Effector memory CD4-positive, alpha-beta T cell (primary cell): ENCODE results near the gene XBP1.
"Not testable (repeated sequence)": the region's sequence is repeated elsewhere in the genome, so short reads cannot be mapped to it uniquely, and the experiment has no call there.

Source experiments
- DNase-seq, 3 donors: peaks; one replicate each; pipeline ENCODE4 v3.0.0-alpha.2; 2020
- H3K27ac ChIP-seq: 2 replicates; pipeline ENCODE4 v1.7.0; 2013; ENCODE audit warnings: mild to moderate bottlenecking, low read length, moderate library complexity; ENCODE audit not compliant: insufficient read depth, poor library complexity, severe bottlenecking
- H3K27me3 ChIP-seq: replicated peaks from 2 replicates; pipeline ENCODE4 v1.7.0; 2013; ENCODE audit warnings: mild to moderate bottlenecking, low read length; ENCODE audit not compliant: insufficient read depth, control insufficient read depth, poor library complexity, severe bottlenecking
- H3K36me3 ChIP-seq: 2 replicates; pipeline ENCODE4 v1.7.0; 2013; ENCODE audit warnings: mild to moderate bottlenecking, low read length, moderate library complexity; ENCODE audit not compliant: control insufficient read depth, insufficient read depth
- H3K4me1 ChIP-seq: 2 replicates; pipeline ENCODE4 v1.7.0; 2013; ENCODE audit warnings: low read length, mild to moderate bottlenecking; ENCODE audit not compliant: control insufficient read depth, insufficient read depth, poor library complexity, severe bottlenecking
- H3K4me3 ChIP-seq: 2 replicates; pipeline ENCODE4 v1.7.0; 2013; ENCODE audit warnings: low read length, low read depth, mild to moderate bottlenecking; ENCODE audit not compliant: insufficient read depth, poor library complexity, severe bottlenecking
- H3K9me3 ChIP-seq: 2 replicates; pipeline ENCODE4 v1.7.0; 2013; ENCODE audit warnings: mild to moderate bottlenecking, low read length, moderate library complexity; ENCODE audit not compliant: control insufficient read depth
- total RNA-seq, 3 donors: gene quantifications; one replicate each; lab custom pipeline; 2026; lab: John Stamatoyannopoulos, UW

Gene XBP1
- 250 to 371 (median 301) reads per million in 3 donors for total RNA-seq

DNA sequence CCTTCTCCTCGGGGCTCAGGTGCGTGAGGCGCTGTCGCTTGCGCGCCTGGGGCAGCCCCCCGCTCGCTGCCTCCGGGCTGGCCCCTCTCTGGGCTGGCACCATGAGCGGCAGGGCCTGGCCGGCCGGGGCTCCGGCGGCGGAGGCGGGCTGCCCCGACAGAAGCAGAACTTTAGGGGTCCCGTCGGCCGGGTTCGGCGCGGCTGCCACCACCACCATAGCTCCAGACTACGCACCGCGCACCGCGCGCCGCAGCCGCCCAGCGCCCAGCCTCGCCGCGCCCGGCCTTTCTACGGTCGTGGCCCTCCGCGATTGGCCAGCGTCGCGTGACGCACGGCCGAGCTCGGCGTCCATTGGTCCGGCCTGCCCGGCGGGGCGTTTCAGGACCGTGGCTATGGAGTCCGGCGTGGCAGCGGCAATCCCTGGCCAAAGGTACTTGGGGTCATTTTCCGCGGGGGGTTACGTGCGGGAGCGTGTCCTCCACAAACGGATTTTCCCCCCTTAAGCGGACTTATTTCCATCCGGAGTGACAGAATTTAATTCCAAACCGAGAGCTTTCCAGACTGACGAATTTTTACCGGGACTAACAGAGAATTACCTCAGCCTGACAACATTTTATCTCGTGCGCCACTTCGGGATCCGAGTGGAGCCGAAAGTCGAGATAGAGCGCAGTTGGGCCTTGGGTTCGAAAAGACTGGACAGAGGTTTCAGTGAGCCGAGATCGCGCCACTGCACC is at the start of gene XBP1:
Gene XBP1 (minus strand): TSS at position 262 of the 734 bp plus-strand sequence.
- Histone ChIP-seq H3K9me3 (no peaks in the 10 kb centered on the region), H3K4me1 (peaks cover 29% of the 10 kb centered on the region), H3K27ac (peak within 1 kb of the TSS; percentile 100), H3K4me3 (peak within 1 kb of the TSS; percentile 100), H3K27me3 (no peaks in the 10 kb centered on the region), H3K36me3 (peaks cover 20% of the 10 kb centered on the region)
- peak; percentile 85 to 86 (median 85) for DNase-seq

DNA sequence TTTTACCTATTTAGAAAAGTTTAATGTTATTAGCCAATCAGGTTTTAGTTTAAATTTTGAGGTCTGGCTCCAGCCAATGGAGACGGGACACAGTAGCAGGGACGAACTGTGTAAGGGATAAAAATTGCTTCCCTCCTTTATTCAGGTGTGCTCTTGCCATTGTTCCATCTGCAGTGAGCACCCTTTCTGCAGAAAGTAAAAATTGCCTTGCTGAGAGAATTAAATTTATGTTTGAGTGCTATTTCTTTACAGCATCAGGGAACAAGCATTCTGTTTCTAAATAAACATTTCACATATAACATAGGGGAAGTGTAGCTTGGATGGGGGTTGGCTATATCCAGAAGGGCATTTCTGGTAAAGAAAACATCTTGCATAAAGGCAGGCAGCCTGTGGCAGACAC is 46.6 kb upstream of the XBP1 start:
- no peak for DNase-seq
- Histone ChIP-seq H3K9me3 (no peaks in the 10 kb centered on the region), H3K27ac (no peak overlapping the region), H3K27me3 (no peaks in the 10 kb centered on the region), H3K36me3 (no peaks in the 10 kb centered on the region), H3K4me3 (no peak overlapping the region), H3K4me1 (no peaks in the 10 kb centered on the region)

DNA sequence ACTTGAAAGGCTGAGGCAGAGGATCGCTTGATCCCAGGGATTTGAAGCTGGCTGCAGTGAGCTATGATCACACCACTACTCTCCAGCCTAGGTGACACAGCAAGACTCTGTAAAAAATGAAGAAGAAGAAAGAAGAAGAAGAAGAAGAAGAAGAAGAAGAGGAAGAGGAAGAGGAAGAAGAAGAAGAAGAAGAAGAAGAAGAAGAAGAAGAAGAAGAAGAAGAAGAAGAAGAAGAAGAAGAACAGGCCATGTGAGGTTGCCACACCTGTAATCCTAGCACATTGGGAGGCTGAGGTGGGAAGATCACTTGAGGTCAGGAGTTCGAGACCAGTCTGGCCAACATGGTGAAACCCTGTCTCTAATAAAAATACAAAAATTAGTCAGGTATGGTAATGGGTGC is 43.9 kb upstream of the XBP1 start:
- not testable (repeated sequence) for H3K9me3 ChIP-seq, H3K27me3 ChIP-seq, H3K36me3 ChIP-seq, H3K27ac ChIP-seq, H3K4me3 ChIP-seq, H3K4me1 ChIP-seq, DNase-seq

DNA sequence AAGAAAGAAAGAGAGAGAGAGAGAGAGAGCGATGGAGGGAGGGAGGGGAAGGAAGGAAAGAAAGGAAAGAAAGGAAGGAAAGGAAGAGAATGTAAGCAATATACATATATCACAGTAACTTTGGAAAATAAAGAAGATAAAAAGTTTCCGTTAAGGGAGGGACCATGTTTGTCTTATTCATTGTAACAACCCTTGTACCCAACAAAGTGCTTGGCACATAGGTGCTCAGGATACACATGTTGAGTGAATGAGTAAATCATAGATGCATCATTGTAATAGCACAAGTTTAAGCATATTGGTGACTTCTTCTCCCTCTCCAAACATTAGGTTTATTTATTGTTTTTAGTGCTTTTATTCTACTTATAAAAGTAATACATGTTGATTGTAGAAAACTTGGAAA is 43.3 kb upstream of the XBP1 start:
- no peaks in the 10 kb centered on the region for H3K27me3 ChIP-seq
- H3K4me1 ChIP-seq = no peaks in the 10 kb centered on the region
- DNase-seq = no peak
- H3K4me3 ChIP-seq = no peak overlapping the region
- H3K27ac ChIP-seq = no peak overlapping the region
- no peaks in the 10 kb centered on the region for H3K36me3 ChIP-seq
- H3K9me3 ChIP-seq = no peaks in the 10 kb centered on the region

DNA sequence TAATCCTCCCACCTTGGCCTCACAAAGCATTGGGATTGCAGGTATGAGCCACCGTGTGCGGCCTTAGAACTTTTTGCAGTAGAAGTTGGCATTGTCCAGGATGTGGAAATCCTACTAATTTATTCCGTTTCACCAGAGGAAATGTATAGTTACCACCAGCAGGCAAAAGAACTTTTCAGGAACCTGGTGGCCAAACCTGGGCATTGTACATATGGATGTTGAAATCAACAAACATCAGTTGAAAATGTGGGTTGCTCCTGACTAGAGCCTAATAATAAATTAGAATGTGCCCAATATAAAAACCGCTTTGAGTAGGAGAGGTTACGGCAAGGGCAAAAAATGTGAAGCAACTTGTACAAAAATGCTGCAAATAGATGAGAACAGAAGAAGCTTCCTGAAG is 40.7 kb upstream of the XBP1 start:
- DNase-seq = no peak
- no peak overlapping the region for H3K27ac ChIP-seq

DNA sequence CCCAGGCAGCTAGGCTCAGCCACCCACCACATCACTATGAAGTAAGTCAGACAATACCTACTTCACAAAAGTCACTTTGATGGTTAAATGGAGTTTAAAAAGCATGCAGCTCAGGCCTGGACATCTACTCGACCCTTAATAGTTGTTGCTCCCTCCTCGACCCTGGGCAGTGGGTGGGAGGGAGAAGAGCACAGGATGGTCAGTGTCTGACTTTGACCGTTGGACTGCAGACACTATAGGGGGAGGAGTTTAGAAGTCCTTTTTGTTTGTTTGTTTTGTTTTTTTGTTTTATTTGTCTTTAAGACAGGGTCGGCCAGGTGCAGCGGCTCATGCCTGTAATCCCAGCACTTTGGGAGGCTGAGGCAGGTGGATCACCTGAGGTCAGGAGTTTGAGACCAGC is 38.6 kb upstream of the XBP1 start:
- H3K36me3 ChIP-seq = no peaks in the 10 kb centered on the region
- no peak overlapping the region for H3K4me3 ChIP-seq
- no peak overlapping the region for H3K27ac ChIP-seq
- H3K27me3 ChIP-seq = no peaks in the 10 kb centered on the region
- no peak for DNase-seq
- H3K9me3 ChIP-seq = no peaks in the 10 kb centered on the region
- no peaks in the 10 kb centered on the region for H3K4me1 ChIP-seq

More for the DNA sequence above, 40.7 kb upstream of the XBP1 start:
- H3K27me3 ChIP-seq = no peaks in the 10 kb centered on the region
- no peaks in the 10 kb centered on the region for H3K4me1 ChIP-seq
- H3K36me3 ChIP-seq = no peaks in the 10 kb centered on the region
- no peaks in the 10 kb centered on the region for H3K9me3 ChIP-seq
- H3K4me3 ChIP-seq = no peak overlapping the region

DNA sequence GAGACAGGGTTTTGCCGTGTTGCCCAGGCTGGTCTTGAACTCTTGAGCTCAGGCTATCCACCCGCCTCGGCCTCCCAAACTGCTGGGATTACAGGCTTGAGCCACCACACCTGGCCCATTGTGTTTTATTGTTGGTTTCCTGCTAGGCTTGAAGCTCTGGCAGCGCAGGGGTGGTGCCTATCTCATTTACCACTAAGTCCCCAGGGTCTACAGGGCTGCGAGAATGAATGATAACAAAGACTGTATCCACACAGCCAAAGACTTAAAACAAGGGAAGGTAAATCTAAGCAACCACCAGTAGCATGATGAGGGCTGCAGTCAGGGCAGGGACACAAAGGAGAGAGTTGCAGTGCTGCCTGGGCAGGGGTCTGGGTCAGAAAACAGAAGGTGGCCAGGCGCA is 37.3 kb upstream of the XBP1 start:
- DNase-seq = no peak
- Histone ChIP-seq H3K9me3 (no peaks in the 10 kb centered on the region), H3K4me3 (no peak overlapping the region), H3K4me1 (no peaks in the 10 kb centered on the region), H3K27ac (no peak overlapping the region), H3K36me3 (no peaks in the 10 kb centered on the region), H3K27me3 (no peaks in the 10 kb centered on the region)

DNA sequence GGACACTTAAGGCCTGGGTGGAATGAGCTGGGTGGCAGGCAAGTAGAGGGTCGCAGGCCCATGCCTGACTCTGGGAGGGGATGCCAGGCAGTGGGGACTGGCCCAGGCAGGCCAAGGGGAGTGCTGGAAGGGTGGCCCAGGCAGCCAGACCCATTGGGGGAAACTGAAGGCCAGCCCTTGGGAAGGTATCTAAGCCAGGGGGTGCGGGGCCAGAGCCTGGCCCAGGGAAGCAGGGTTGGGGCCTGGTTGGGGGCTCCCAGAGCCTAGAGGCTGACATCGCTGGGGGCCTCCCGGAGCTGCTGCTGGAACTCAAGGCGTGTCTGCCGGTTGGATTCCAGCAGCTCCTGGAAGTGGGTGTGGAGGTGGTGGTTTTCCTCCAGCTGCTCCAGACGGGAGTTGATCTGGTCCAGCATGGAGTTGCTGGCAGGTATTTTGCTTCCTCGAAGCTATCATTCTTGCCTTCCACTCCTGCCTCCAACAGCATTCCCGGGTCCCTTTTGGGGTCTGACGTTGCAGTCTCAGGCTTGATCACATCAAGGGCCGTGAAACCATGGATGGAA is 35.3 kb upstream of the XBP1 start:
- no peak for DNase-seq
- H3K4me3 ChIP-seq = no peak overlapping the region
- no peak overlapping the region for H3K27ac ChIP-seq
- no peaks in the 10 kb centered on the region for H3K4me1 ChIP-seq
- no peaks in the 10 kb centered on the region for H3K36me3 ChIP-seq
- no peaks in the 10 kb centered on the region for H3K9me3 ChIP-seq
- no peaks in the 10 kb centered on the region for H3K27me3 ChIP-seq

DNA sequence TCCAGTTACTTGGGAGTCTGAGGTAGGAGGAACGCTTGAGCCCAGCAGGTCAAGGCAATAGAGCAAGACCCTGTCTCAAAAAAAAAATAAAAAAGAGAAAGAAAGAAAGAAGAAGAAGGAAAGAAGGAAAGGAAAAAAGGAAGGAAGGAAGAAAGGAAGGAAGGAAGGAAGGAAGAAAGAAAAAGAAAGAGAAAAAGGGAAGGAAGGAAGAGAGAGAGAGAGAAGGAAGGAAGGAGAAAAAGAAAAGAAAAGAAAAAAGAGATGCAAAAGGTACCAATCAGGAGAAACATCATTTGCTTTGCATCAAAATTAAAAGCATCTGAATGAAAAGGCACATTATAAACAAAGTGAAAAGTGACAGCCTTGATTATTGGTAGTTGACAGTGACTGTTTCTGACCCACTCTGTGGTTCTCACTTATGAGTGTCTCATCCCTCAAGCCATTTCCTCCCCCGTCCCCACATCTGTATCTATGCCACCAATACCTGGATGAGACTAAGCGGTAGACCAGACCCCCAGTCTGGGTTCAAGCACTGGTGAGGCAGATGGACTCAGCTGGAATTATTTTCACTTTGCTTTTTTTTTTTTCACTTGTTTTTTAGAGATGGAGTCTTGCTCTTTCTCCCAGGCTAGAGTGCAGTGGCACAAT is 33.0 kb upstream of the XBP1 start:
- Histone ChIP-seq H3K4me1 (peaks cover 9% of the 10 kb centered on the region), H3K27ac (no peak overlapping the region), H3K27me3 (no peaks in the 10 kb centered on the region), H3K4me3 (no peak overlapping the region), H3K9me3 (no peaks in the 10 kb centered on the region), H3K36me3 (no peaks in the 10 kb centered on the region)
- DNase-seq = no peak

DNA sequence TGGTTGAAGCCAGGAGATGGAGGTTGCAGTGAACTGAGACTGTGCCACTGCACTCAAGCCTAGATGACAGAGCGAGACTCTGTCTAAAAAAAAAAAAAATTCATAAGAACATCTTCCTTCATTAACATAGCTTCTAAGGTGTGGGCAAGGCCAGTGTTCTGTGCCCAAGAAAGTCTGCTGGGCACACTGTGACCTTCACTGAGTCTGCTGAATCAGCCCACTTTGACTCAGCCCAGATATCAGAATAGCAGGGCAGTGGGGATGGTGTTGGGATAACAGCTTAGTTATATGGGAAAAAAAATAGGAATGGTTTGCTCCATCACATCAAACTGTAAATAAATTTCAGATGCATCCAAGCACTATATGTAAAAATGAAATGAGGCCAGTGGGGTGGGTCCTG is 32.4 kb upstream of the XBP1 start:
- peaks cover 9% of the 10 kb centered on the region for H3K4me1 ChIP-seq
- DNase-seq = no peak
- no peaks in the 10 kb centered on the region for H3K36me3 ChIP-seq
- H3K27ac ChIP-seq = no peak overlapping the region
- no peaks in the 10 kb centered on the region for H3K9me3 ChIP-seq
- no peaks in the 10 kb centered on the region for H3K27me3 ChIP-seq
- no peak overlapping the region for H3K4me3 ChIP-seq
